Fibroblast of the aortic adventitia (primary cell): ENCODE measurements around the gene HBS1L. TPM values are rescaled to one million over a fixed set of nuclear protein-coding genes. Genes with fewer than 3 reads are reported as not detected.

ENCODE experiments used
- DNase-seq: peaks from one replicate; pipeline ENCODE4 v3.0.0-alpha.2; 2010; ENCODE audit warnings: low read depth
- H3K4me3 ChIP-seq: 2 replicates; pipeline ENCODE4 v1.5.1; 2011; ENCODE audit warnings: low read depth, mild to moderate bottlenecking, control low read depth, low read length, moderate library complexity
- total RNA-seq: library from RNA; depleted of rRNA; stranded (reverse); fragments of >200 nt; gene quantifications from 2 replicates; pipeline ENCODE4 v1.2.3, GENCODE V29; 2012; ENCODE audit warnings: low replicate concordance
- TF ChIP-seq, protein P1 (sequence below): IDR thresholded peaks from 2 replicates; pipeline ENCODE4 v1.5.1; 2011; ENCODE audit warnings: mild to moderate bottlenecking, low read length, control low read depth, inconsistent platforms; ENCODE audit not compliant: insufficient read depth

HBS1L gene
- total RNA-seq, 1 donor, result 141 TPM

GRCh38 chr6:135008072-135008940 lies 46.3 kb downstream of the HBS1L start:
- TF ChIP-seq, protein P1, sequence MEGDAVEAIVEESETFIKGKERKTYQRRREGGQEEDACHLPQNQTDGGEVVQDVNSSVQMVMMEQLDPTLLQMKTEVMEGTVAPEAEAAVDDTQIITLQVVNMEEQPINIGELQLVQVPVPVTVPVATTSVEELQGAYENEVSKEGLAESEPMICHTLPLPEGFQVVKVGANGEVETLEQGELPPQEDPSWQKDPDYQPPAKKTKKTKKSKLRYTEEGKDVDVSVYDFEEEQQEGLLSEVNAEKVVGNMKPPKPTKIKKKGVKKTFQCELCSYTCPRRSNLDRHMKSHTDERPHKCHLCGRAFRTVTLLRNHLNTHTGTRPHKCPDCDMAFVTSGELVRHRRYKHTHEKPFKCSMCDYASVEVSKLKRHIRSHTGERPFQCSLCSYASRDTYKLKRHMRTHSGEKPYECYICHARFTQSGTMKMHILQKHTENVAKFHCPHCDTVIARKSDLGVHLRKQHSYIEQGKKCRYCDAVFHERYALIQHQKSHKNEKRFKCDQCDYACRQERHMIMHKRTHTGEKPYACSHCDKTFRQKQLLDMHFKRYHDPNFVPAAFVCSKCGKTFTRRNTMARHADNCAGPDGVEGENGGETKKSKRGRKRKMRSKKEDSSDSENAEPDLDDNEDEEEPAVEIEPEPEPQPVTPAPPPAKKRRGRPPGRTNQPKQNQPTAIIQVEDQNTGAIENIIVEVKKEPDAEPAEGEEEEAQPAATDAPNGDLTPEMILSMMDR, result no peak
- no peak for DNase-seq
- H3K4me3 ChIP-seq, result no peak overlapping the region

GRCh38 chr6:135006386-135006914 lies 48.2 kb downstream of the HBS1L start:
- TF ChIP-seq, protein P1, result no peak
- no peak overlapping the region for H3K4me3 ChIP-seq
- peak; percentile 18 for DNase-seq

DNA sequence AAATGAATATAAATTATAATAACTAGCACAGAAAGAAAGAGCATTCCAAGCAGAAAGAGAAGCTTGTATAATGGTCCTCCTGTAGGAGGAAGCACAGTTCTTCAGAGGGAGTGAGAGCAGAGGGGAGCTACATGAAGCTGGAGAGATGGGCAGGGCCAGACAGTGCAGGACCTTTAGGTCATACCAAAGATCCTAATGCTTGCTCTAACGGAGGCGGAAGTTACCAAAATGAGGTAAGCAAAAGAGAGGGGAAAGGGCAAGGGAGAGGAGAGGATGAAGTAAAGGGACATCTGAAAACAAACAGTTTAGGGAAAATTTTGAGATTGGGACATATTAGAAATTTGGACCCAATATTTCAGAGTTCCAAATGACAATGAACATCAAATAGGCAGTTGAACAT lies 50.2 kb downstream of the HBS1L start:
- TF ChIP-seq, protein P1, result no peak
- no peak for DNase-seq
- H3K4me3 ChIP-seq, result no peak overlapping the region

- no peak for DNase-seq
- no peak overlapping the region for H3K4me3 ChIP-seq
- TF ChIP-seq, protein P1, result no peak
Observed at GRCh38 chr6:135002974-135003703, 51.5 kb downstream of the HBS1L start.

DNA sequence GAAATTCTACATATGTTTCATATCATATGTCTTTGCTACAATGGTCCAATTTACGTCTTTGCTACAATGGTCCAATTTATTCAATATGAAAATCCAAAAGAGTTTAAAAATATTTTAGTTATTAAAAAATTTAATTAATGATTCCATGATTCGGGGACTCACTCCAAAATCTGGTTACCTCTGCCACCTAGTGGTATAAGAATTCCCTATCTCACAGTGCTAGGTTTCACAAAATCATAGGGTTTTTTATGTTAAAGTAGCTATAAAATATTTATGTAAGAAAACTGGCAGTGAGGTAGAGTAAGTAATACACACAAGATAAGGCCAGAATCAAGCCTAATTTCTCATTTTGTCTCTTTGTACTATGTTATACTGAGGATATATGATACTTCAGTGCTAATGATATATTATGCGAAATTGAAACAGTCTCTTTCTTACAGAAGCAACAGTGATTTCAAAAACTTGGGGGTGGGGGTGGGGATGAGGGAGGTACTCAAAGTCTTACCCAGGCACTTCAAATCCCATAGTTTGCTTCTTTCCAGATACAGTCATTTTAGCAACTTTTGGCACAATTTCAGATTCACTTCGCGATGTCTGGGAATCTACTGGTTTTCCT lies 52.3 kb downstream of the HBS1L start:
- TF ChIP-seq, protein P1, result peak; percentile 64
- peak; percentile 46 for DNase-seq
- H3K4me3 ChIP-seq, result no peak overlapping the region

GRCh38 chr6:134999107-134999506 lies 55.5 kb downstream of the HBS1L start:
- no peak for DNase-seq
- H3K4me3 ChIP-seq, result no peak overlapping the region
- TF ChIP-seq, protein P1, result no peak
